ENCODE results near the gene MED26.

GRCh38 chr19:16596399-16596798, 31.6 kb downstream of the MED26 start:
- TF ChIP-seq POLR2A (IDR thresholded peaks at IDR 0.05) = no peak
- no peak for TF ChIP-seq CTCF (IDR thresholded peaks at IDR 0.05)
